H9 (cell line): ENCODE results near the gene KIF6. TPM values are rescaled to one million over a fixed set of nuclear protein-coding genes. Genes with fewer than 3 reads are reported as not detected.

Experiments used
- DNase-seq: peaks from one replicate; pipeline ENCODE4 v3.0.0-alpha.2; 2017
- H2AFZ ChIP-seq: one replicate; pipeline ENCODE4 v1.6.1; 2013; ENCODE audit warnings: mild to moderate bottlenecking, low read length, control low read depth, moderate library complexity
- H2AK5ac ChIP-seq: 2 replicates; pipeline ENCODE4 v1.6.1; 2013; ENCODE audit warnings: low read length, control low read depth, mixed read lengths; ENCODE audit not compliant: insufficient read length
- H2BK120ac ChIP-seq: one replicate; pipeline ENCODE4 v1.6.1; 2013; ENCODE audit warnings: low read depth, mild to moderate bottlenecking, low read length, control low read depth, inconsistent platforms; ENCODE audit not compliant: poor library complexity, severe bottlenecking
- H2BK12ac ChIP-seq: 2 replicates; pipeline ENCODE4 v1.6.1; 2013; ENCODE audit warnings: low read length, control low read depth, mixed read lengths, low read depth; ENCODE audit not compliant: insufficient read length
- H2BK15ac ChIP-seq: 2 replicates; pipeline ENCODE4 v1.6.1; 2013; ENCODE audit warnings: low read depth, low read length, control low read depth
- H2BK20ac ChIP-seq: one replicate; pipeline ENCODE4 v1.6.1; 2013; ENCODE audit warnings: low read depth, mild to moderate bottlenecking, low read length, control low read depth, inconsistent platforms; ENCODE audit not compliant: poor library complexity, severe bottlenecking
- H2BK5ac ChIP-seq: 2 replicates; pipeline ENCODE4 v1.6.1; 2013; ENCODE audit warnings: low read length, control low read depth, mixed read lengths; ENCODE audit not compliant: insufficient read length
- H3K14ac ChIP-seq: 2 replicates; pipeline ENCODE4 v1.6.1; 2013; ENCODE audit warnings: low read length, control low read depth; ENCODE audit not compliant: insufficient read depth
- H3K18ac ChIP-seq: 2 replicates; pipeline ENCODE4 v1.6.1; 2013; ENCODE audit warnings: low read depth, mild to moderate bottlenecking, mixed read lengths, low read length, control low read depth; ENCODE audit not compliant: insufficient read length
- H3K23ac ChIP-seq: 2 replicates; pipeline ENCODE4 v1.6.1; 2013; ENCODE audit warnings: low read length, control low read depth, mixed read lengths, low read depth; ENCODE audit not compliant: insufficient read length
- H3K23me2 ChIP-seq: 2 replicates; pipeline ENCODE4 v1.6.1; 2013; ENCODE audit warnings: low read depth, mild to moderate bottlenecking, mixed read lengths, low read length, control low read depth; ENCODE audit not compliant: insufficient read length, poor library complexity, severe bottlenecking
- H3K27ac ChIP-seq: 2 replicates; pipeline ENCODE4 v1.5.1; 2013; ENCODE audit warnings: low read length, control low read depth, mixed read lengths, low read depth; ENCODE audit not compliant: insufficient read length
- H3K27me3 ChIP-seq: 2 replicates; pipeline ENCODE4 v1.6.1; 2013; ENCODE audit warnings: low read length, control low read depth, inconsistent platforms; ENCODE audit not compliant: insufficient read depth
- H3K4ac ChIP-seq: 2 replicates; pipeline ENCODE4 v1.6.1; 2013; ENCODE audit warnings: low read depth, mild to moderate bottlenecking, control low read depth, inconsistent platforms, low read length, moderate library complexity
- H3K4me1 ChIP-seq: 2 replicates; pipeline ENCODE4 v1.6.1; 2013; ENCODE audit warnings: low read length, control low read depth, inconsistent platforms; ENCODE audit not compliant: insufficient read depth
- H3K4me2 ChIP-seq: 2 replicates; pipeline ENCODE4 v1.6.1; 2013; ENCODE audit warnings: low read length, control low read depth, mixed read lengths; ENCODE audit not compliant: insufficient read length, insufficient read depth
- H3K56ac ChIP-seq: 2 replicates; pipeline ENCODE4 v1.6.1; 2013; ENCODE audit warnings: low read depth, mild to moderate bottlenecking, mixed read lengths, low read length, control low read depth; ENCODE audit not compliant: insufficient read length
- H3K79me1 ChIP-seq: 2 replicates; pipeline ENCODE4 v1.6.1; 2013; ENCODE audit warnings: low read depth, mild to moderate bottlenecking, moderate library complexity, low read length, control low read depth, inconsistent platforms; ENCODE audit not compliant: insufficient read depth, poor library complexity, severe bottlenecking
- H3K79me2 ChIP-seq: 2 replicates; pipeline ENCODE4 v1.6.1; 2013; ENCODE audit warnings: low read length, control low read depth, inconsistent platforms; ENCODE audit not compliant: insufficient read depth
- H3K9ac ChIP-seq: 2 replicates; pipeline ENCODE4 v1.6.1; 2013; ENCODE audit warnings: low read length, control low read depth, mixed read lengths; ENCODE audit not compliant: insufficient read length; ENCODE audit errors: extremely low read depth
- H3K9me3 ChIP-seq: one replicate; pipeline ENCODE4 v1.6.1; 2013; ENCODE audit warnings: low read depth, low read length, inconsistent platforms; ENCODE audit not compliant: control insufficient read depth
- H3T11ph ChIP-seq: one replicate; pipeline ENCODE4 v1.6.1; 2013; ENCODE audit warnings: mild to moderate bottlenecking, low read length, control low read depth, inconsistent platforms
- H4K20me1 ChIP-seq: one replicate; pipeline ENCODE4 v1.6.1; 2013; ENCODE audit not compliant: control insufficient read depth, insufficient read length, insufficient read depth
- H4K5ac ChIP-seq: 2 replicates; pipeline ENCODE4 v1.6.1; 2013; ENCODE audit warnings: low read depth, mild to moderate bottlenecking, mixed read lengths, low read length, control low read depth; ENCODE audit not compliant: insufficient read length
- H4K8ac ChIP-seq: replicated peaks from 2 replicates; pipeline ENCODE4 v1.6.1; 2013; ENCODE audit warnings: low read length, control low read depth, mixed read lengths, low read depth; ENCODE audit not compliant: insufficient read length
- H4K91ac ChIP-seq: 2 replicates; pipeline ENCODE4 v1.6.1; 2013; ENCODE audit warnings: low read depth, mild to moderate bottlenecking, moderate library complexity, mixed read lengths, low read length, control low read depth; ENCODE audit not compliant: insufficient read length
- H3K27ac Mint-ChIP-seq, 3 experiments: 2 replicates in 2 of 3; 3 replicates in 1 of 3; pipeline ENCODE4 v1.8.0; 2020 to 2021; ENCODE audit warnings: mixed read lengths in 3 of 3, mild to moderate bottlenecking in 1 of 3, moderate library complexity in 1 of 3
- H3K27me3 Mint-ChIP-seq: 2 replicates; pipeline ENCODE4 v1.8.0; 2021; ENCODE audit warnings: low read depth, mild to moderate bottlenecking, moderate library complexity, mixed read lengths
- H3K36me3 Mint-ChIP-seq, 3 experiments: 2 replicates in 2 of 3; 3 replicates in 1 of 3; pipeline ENCODE4 v1.8.0; 2020 to 2021; ENCODE audit warnings: low read depth in 3 of 3, mixed read lengths in 3 of 3; ENCODE audit not compliant: insufficient read depth in 1 of 3
- H3K4me1 Mint-ChIP-seq, 2 experiments: 2 replicates each; pipeline ENCODE4 v1.8.0; 2020; ENCODE audit warnings: mixed read lengths in 2 of 2
- H3K4me3 Mint-ChIP-seq, 2 experiments: 2 replicates in 1 of 2; 3 replicates in 1 of 2; pipeline ENCODE4 v1.8.0; 2020 to 2021; ENCODE audit warnings: mild to moderate bottlenecking in 2 of 2, mixed read lengths in 2 of 2, moderate library complexity in 1 of 2
- H3K9me3 Mint-ChIP-seq, 2 experiments: 2 replicates in 1 of 2; 3 replicates in 1 of 2; pipeline ENCODE4 v1.8.0; 2020; ENCODE audit warnings: mild to moderate bottlenecking in 2 of 2, mixed read lengths in 2 of 2, moderate library complexity in 1 of 2
- total RNA-seq: library from RNA; stranded (reverse); gene quantifications from 2 replicates; pipeline ENCODE4 v1.2.1, GENCODE V29; 2021
- TF ChIP-seq, protein P1 (sequence below): fragments of 200-600 bp; sonication (generic); conservative IDR thresholded peaks from 3 replicates; pipeline ENCODE4 v1.8.0; 2021; ENCODE audit warnings: antibody characterized with exemption, mild to moderate bottlenecking

Gene KIF6
- total RNA-seq, 1 experiment from 2014 or later: 0.63 TPM

DNA sequence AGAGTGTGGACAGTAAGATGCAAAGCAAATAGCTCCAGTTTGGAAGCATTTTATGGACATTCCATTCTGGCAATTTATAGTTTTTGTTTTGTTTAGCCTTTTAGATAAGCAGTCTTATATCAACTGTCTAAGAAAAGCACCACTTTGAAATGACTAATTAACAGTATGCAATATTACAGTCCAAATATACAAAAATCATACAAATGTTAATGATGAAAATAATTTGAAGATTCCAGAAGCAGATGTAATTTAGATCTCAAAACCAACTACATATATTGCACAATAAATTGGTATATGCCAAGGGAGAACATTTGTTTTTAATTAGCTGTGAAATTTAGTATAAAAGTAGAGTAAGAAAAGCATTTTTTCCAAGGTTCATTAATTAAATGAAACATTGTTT lies 158.8 kb downstream of the KIF6 start:
- Histone ChIP-seq H4K20me1 (no peaks in the 10 kb centered on the region), H3K27ac (no peak overlapping the region), H2BK5ac (no peak overlapping the region), H3K18ac (no peak overlapping the region), H4K8ac (no peak overlapping the region), H4K5ac (no peak overlapping the region), H2BK15ac (no peak overlapping the region), H3K23me2 (no peaks in the 10 kb centered on the region), H2AFZ (no peak overlapping the region), H3K9me3 (no peaks in the 10 kb centered on the region), H3K4me2 (no peak overlapping the region), H2AK5ac (no peak overlapping the region), H3K14ac (no peak overlapping the region), H3K9ac (no peak overlapping the region), H3K4ac (no peak overlapping the region), H3K4me1 (no peaks in the 10 kb centered on the region), H3K79me1 (no peaks in the 10 kb centered on the region), H2BK20ac (no peak overlapping the region), H3K27me3 (no peaks in the 10 kb centered on the region), H2BK120ac (no peak overlapping the region), H3K79me2 (no peaks in the 10 kb centered on the region), H4K91ac (no peak overlapping the region), H2BK12ac (no peak overlapping the region), H3T11ph (no peak overlapping the region), H3K23ac (no peak overlapping the region), H3K56ac (no peak overlapping the region)
- no peak for DNase-seq
- Mint-ChIP-seq H3K36me3 (no peaks in the 10 kb centered on the region), H3K4me1 (0 out of 4 replicates have a peak, but pooled peaks cover 0 to 2% of the 10 kb centered on the region in 2 experiments), H3K27me3 (no peaks in the 10 kb centered on the region), H3K9me3 (no peaks in the 10 kb centered on the region; a peak in 1 of 5 replicates), H3K27ac (no peak overlapping the region), H3K4me3 (no peak overlapping the region)
- TF ChIP-seq, protein P1, sequence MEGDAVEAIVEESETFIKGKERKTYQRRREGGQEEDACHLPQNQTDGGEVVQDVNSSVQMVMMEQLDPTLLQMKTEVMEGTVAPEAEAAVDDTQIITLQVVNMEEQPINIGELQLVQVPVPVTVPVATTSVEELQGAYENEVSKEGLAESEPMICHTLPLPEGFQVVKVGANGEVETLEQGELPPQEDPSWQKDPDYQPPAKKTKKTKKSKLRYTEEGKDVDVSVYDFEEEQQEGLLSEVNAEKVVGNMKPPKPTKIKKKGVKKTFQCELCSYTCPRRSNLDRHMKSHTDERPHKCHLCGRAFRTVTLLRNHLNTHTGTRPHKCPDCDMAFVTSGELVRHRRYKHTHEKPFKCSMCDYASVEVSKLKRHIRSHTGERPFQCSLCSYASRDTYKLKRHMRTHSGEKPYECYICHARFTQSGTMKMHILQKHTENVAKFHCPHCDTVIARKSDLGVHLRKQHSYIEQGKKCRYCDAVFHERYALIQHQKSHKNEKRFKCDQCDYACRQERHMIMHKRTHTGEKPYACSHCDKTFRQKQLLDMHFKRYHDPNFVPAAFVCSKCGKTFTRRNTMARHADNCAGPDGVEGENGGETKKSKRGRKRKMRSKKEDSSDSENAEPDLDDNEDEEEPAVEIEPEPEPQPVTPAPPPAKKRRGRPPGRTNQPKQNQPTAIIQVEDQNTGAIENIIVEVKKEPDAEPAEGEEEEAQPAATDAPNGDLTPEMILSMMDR: no peak
